GM12865 (cell line): Measurements from ENCODE around the gene LRRC3C.

Source experiments
- DNase-seq: peaks from one replicate; pipeline ENCODE4 v3.0.0; 2010; ENCODE audit warnings: low read depth
- H3K4me3 ChIP-seq: 2 replicates; pipeline ENCODE4 v1.5.1; 2011; ENCODE audit warnings: mild to moderate bottlenecking, low read depth, low read length, control low read depth
- CTCF ChIP-seq: IDR thresholded peaks from 2 replicates; pipeline ENCODE4 v1.5.1; 2011; ENCODE audit warnings: low read length, control low read depth, low read depth, inconsistent platforms; ENCODE audit not compliant: insufficient read depth; ENCODE audit errors: missing control alignments

Gene LRRC3C

GRCh38 chr17:39933912-39934311 lies 6.4 kb downstream of the LRRC3C start:
- no peak for DNase-seq
- TF ChIP-seq CTCF, result no peak
- no peak overlapping the region for H3K4me3 ChIP-seq

- no peak overlapping the region for H3K4me3 ChIP-seq
- TF ChIP-seq CTCF, result no peak
- DNase-seq, result no peak
Measured at GRCh38 chr17:39934324-39934723, 6.8 kb downstream of the LRRC3C start.

GRCh38 chr17:39935909-39936308 lies 8.4 kb downstream of the LRRC3C start:
- TF ChIP-seq CTCF, result no peak
- no peak overlapping the region for H3K4me3 ChIP-seq
- no peak for DNase-seq

- TF ChIP-seq CTCF, result no peak
- no peak overlapping the region for H3K4me3 ChIP-seq
- no peak for DNase-seq
Measured at GRCh38 chr17:39937447-39937846, 9.9 kb downstream of the LRRC3C start.

- DNase-seq, result peak; percentile 77
- no peak overlapping the region for H3K4me3 ChIP-seq
- TF ChIP-seq CTCF, result no peak
Measured at GRCh38 chr17:39938140-39938869, 10.8 kb downstream of the LRRC3C start.

- no peak for TF ChIP-seq CTCF
- no peak overlapping the region for H3K4me3 ChIP-seq
- no peak for DNase-seq
Measured at GRCh38 chr17:39939106-39939505, 11.6 kb downstream of the LRRC3C start.
